ENCODE measurements around the gene GAB2.

- no peak for TF ChIP-seq JUN (IDR thresholded peaks at IDR 0.05)
- TF ChIP-seq, protein P1, sequence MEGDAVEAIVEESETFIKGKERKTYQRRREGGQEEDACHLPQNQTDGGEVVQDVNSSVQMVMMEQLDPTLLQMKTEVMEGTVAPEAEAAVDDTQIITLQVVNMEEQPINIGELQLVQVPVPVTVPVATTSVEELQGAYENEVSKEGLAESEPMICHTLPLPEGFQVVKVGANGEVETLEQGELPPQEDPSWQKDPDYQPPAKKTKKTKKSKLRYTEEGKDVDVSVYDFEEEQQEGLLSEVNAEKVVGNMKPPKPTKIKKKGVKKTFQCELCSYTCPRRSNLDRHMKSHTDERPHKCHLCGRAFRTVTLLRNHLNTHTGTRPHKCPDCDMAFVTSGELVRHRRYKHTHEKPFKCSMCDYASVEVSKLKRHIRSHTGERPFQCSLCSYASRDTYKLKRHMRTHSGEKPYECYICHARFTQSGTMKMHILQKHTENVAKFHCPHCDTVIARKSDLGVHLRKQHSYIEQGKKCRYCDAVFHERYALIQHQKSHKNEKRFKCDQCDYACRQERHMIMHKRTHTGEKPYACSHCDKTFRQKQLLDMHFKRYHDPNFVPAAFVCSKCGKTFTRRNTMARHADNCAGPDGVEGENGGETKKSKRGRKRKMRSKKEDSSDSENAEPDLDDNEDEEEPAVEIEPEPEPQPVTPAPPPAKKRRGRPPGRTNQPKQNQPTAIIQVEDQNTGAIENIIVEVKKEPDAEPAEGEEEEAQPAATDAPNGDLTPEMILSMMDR (IDR thresholded peaks at IDR 0.05): no peak
- no peak for TF ChIP-seq BHLHE40 (IDR thresholded peaks at IDR 0.05; ENCODE audit: low read depth, low read length)
- no peak for TF ChIP-seq KDM1A (IDR thresholded peaks at IDR 0.05; ENCODE audit: low read depth)
- TF ChIP-seq, protein P2, sequence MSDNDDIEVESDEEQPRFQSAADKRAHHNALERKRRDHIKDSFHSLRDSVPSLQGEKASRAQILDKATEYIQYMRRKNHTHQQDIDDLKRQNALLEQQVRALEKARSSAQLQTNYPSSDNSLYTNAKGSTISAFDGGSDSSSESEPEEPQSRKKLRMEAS (IDR thresholded peaks at IDR 0.05): no peak
- TF ChIP-seq USF2 (IDR thresholded peaks at IDR 0.05): no peak
- TF ChIP-seq SMC3 (IDR thresholded peaks at IDR 0.05): no peak
- TF ChIP-seq MYC (IDR thresholded peaks at IDR 0.05; ENCODE audit: borderline replicate concordance, low read length): no peak
- TF ChIP-seq, protein P3, sequence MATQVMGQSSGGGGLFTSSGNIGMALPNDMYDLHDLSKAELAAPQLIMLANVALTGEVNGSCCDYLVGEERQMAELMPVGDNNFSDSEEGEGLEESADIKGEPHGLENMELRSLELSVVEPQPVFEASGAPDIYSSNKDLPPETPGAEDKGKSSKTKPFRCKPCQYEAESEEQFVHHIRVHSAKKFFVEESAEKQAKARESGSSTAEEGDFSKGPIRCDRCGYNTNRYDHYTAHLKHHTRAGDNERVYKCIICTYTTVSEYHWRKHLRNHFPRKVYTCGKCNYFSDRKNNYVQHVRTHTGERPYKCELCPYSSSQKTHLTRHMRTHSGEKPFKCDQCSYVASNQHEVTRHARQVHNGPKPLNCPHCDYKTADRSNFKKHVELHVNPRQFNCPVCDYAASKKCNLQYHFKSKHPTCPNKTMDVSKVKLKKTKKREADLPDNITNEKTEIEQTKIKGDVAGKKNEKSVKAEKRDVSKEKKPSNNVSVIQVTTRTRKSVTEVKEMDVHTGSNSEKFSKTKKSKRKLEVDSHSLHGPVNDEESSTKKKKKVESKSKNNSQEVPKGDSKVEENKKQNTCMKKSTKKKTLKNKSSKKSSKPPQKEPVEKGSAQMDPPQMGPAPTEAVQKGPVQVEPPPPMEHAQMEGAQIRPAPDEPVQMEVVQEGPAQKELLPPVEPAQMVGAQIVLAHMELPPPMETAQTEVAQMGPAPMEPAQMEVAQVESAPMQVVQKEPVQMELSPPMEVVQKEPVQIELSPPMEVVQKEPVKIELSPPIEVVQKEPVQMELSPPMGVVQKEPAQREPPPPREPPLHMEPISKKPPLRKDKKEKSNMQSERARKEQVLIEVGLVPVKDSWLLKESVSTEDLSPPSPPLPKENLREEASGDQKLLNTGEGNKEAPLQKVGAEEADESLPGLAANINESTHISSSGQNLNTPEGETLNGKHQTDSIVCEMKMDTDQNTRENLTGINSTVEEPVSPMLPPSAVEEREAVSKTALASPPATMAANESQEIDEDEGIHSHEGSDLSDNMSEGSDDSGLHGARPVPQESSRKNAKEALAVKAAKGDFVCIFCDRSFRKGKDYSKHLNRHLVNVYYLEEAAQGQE (IDR thresholded peaks at IDR 0.05): no peak
These were observed 11.2 kb upstream of the GAB2 start for GRCh38 chr11:78428773-78429172.
